Spleen (tissue), 7 donors: ENCODE results near the gene CIAO3.

Experiments
- CTCF ChIP-seq, 11 experiments: fragments of 200-600 bp in 7 of 11; fragments of 450-650 bp in 4 of 11; sonication (generic) in 4 of 11; IDR thresholded peaks in 8 of 11; conservative IDR thresholded peaks in 3 of 11; 1 replicate in 7 of 11; 2 replicates in 4 of 11; pipeline versions ENCODE4 v1.4.0 to v1.8.0; 2016 to 2021; ENCODE audit warnings: antibody characterized with exemption in 11 of 11, inconsistent platforms in 4 of 11, mild to moderate bottlenecking in 1 of 11
- POLR2A ChIP-seq, 3 donors: fragments of 450-650 bp; IDR thresholded peaks; one replicate each; pipeline ENCODE4 v1.5.1; 2017; ENCODE audit warnings: antibody characterized with exemption in 3 of 3, mild to moderate bottlenecking in 1 of 3
- donor health status: DM: no; HTN: no; CAD: no; lungs with moderate emphysema.
- donor health status: DM: no; HTN: no; CAD: no.
- donor health status: DM: no; HTN: no; CAD: no.

- TF ChIP-seq CTCF (IDR thresholded peaks at IDR 0.05 in 8 of 11, conservative IDR thresholded peaks at IDR 0.05 in 3 of 11) (no peak), POLR2A (IDR thresholded peaks at IDR 0.05) (no peak)
Measured at GRCh38 chr16:718389-718788, 22.4 kb downstream of the CIAO3 start.
